SIG-M5 treated with dmso at 0.1 percent for 504 hours (cell line): Measurements from ENCODE around the gene GREB1L.
"Not testable (repeated sequence)": the region's sequence is repeated elsewhere in the genome, so short reads cannot be mapped to it uniquely, and the experiment has no call there.

ENCODE experiments used
- DNase-seq: peaks from one replicate; lab custom pipeline; 2025; ENCODE audit not compliant: unreplicated experiment; lab: John Stamatoyannopoulos, UW

The GREB1L gene

GRCh38 chr18:21262979-21263378 is 20.9 kb downstream of the GREB1L start:
- DNase-seq = no peak

- DNase-seq = no peak
Measured at GRCh38 chr18:21264651-21265050, 22.6 kb downstream of the GREB1L start.

- no peak for DNase-seq
Measured at GRCh38 chr18:21265971-21266673, 24.1 kb downstream of the GREB1L start.

- DNase-seq = no peak
Measured at GRCh38 chr18:21267400-21267799, 25.4 kb downstream of the GREB1L start.

- DNase-seq = no peak
Measured at GRCh38 chr18:21269349-21269748, 27.3 kb downstream of the GREB1L start.

- DNase-seq = no peak
Measured at GRCh38 chr18:21270453-21270852, 28.4 kb downstream of the GREB1L start.

- DNase-seq = no peak
Measured at GRCh38 chr18:21272016-21272579, 30.1 kb downstream of the GREB1L start.

GRCh38 chr18:21273568-21273967 is 31.5 kb downstream of the GREB1L start:
- no peak for DNase-seq

- no peak for DNase-seq
Measured at GRCh38 chr18:21275645-21276044, 33.6 kb downstream of the GREB1L start.

- DNase-seq = no peak
Measured at GRCh38 chr18:21277578-21277977, 35.5 kb downstream of the GREB1L start.

GRCh38 chr18:21278218-21278617 is 36.2 kb downstream of the GREB1L start:
- not testable (repeated sequence) for DNase-seq

- DNase-seq = no peak
Measured at GRCh38 chr18:21281603-21282002, 39.6 kb downstream of the GREB1L start.

- no peak for DNase-seq
Measured at GRCh38 chr18:21284540-21284939, 42.5 kb downstream of the GREB1L start.

- no peak for DNase-seq
Measured at GRCh38 chr18:21289827-21290226, 47.8 kb downstream of the GREB1L start.

- no peak for DNase-seq
Measured at GRCh38 chr18:21291106-21291505, 49.1 kb downstream of the GREB1L start.

GRCh38 chr18:21293479-21293878 is 51.4 kb downstream of the GREB1L start:
- no peak for DNase-seq

GRCh38 chr18:21295101-21295500 is 53.1 kb downstream of the GREB1L start:
- no peak for DNase-seq

GRCh38 chr18:21296045-21296444 is 54.0 kb downstream of the GREB1L start:
- DNase-seq = no peak

- DNase-seq = peak; percentile 7
Measured at GRCh38 chr18:21298351-21298750, 56.3 kb downstream of the GREB1L start.

GRCh38 chr18:21300035-21300907 is 58.2 kb downstream of the GREB1L start:
- DNase-seq = no peak

- DNase-seq = no peak
Measured at GRCh38 chr18:21300908-21301200, 58.8 kb downstream of the GREB1L start.

GRCh38 chr18:21303445-21303844 is 61.4 kb downstream of the GREB1L start:
- DNase-seq = no peak
